Measurements from ENCODE around the gene DDX3X. TPM values are rescaled to one million over a fixed set of nuclear protein-coding genes. Genes with fewer than 3 reads are reported as not detected.

Gene DDX3X
- polyA plus RNA-seq, 3 donors = 165 to 280 (median 200) TPM

GRCh38 chrX:41407816-41408215 lies 73.9 kb downstream of the DDX3X start:
- no peaks in the 10 kb centered on the region for H3K36me3 Mint-ChIP-seq

GRCh38 chrX:41408576-41408975 lies 74.6 kb downstream of the DDX3X start:
- no peak for TF ChIP-seq CTCF (IDR thresholded peaks at IDR 0.05)
- Mint-ChIP-seq H3K27ac (no peak overlapping the region), H3K27me3 (ENCODE audit: low read depth in 3 of 3) (peaks cover 0 to 27% (median 1%) of the 10 kb centered on the region in 3 donors), H3K4me1 (peaks cover 7% of the 10 kb centered on the region), H3K9me3 (peaks cover 0 to 6% (median 0%) of the 10 kb centered on the region in 7 donors), H3K36me3 (no peaks in the 10 kb centered on the region), H3K4me3 (no peak overlapping the region)
- intact Hi-C loops (cut with micrococcal nuclease) = no loop called here
- Histone ChIP-seq H3K9ac (ENCODE audit: insufficient read depth, low read length, poor library complexity, severe bottlenecking) (no peak overlapping the region), H3K4me1 (ENCODE audit: control insufficient read depth in 1 of 2, insufficient read depth in 2 of 2, low read length in 2 of 2) (peaks cover 8% of the 10 kb centered on the region in 2 donors), H3K27me3 (ENCODE audit: control insufficient read depth in 2 of 2, insufficient read depth in 2 of 2, low read length in 2 of 2) (no peaks in the 10 kb centered on the region), H3K79me2 (ENCODE audit: insufficient read depth, low read length) (no peaks in the 10 kb centered on the region), H2AFZ (ENCODE audit: insufficient read depth, low read depth, low read length, poor library complexity, severe bottlenecking) (no peak overlapping the region), H3K4me3 (replicated peaks in 1 of 3; ENCODE audit: low read depth in 2 of 3, low read length in 3 of 3) (no peak overlapping the region), H3K9me3 (replicated peaks in 1 of 2; ENCODE audit: control insufficient read depth in 1 of 2, insufficient read depth in 1 of 2, low read length in 2 of 2) (no peaks in the 10 kb centered on the region), H4K20me1 (ENCODE audit: insufficient read depth, low read length) (no peaks in the 10 kb centered on the region), H3K36me3 (replicated peaks in 1 of 2; ENCODE audit: control insufficient read depth in 1 of 2, insufficient read depth in 2 of 2, low read length in 2 of 2) (no peaks in the 10 kb centered on the region), H3K4me2 (replicated peaks; ENCODE audit: extremely low read depth, low read length, poor library complexity, severe bottlenecking) (no peak overlapping the region), H3K27ac (ENCODE audit: low read depth in 1 of 2, low read length in 2 of 2) (no peak overlapping the region)
- DNase-seq = no peak
- 100% methylated on average over 4 of the region's 9 CpGs for WGBS (ENCODE audit: insufficient coverage)

More at GRCh38 chrX:41407816-41408215, 73.9 kb downstream of the DDX3X start:
- 100% methylated on average over 1 of the region's 4 CpGs for WGBS (ENCODE audit: insufficient coverage)
- intact Hi-C loops (cut with micrococcal nuclease) = no loop called here
- Histone ChIP-seq H2AFZ (ENCODE audit: insufficient read depth, low read depth, low read length, poor library complexity, severe bottlenecking) (no peak overlapping the region), H3K4me2 (replicated peaks; ENCODE audit: extremely low read depth, low read length, poor library complexity, severe bottlenecking) (no peak overlapping the region), H3K27me3 (ENCODE audit: control insufficient read depth in 2 of 2, insufficient read depth in 2 of 2, low read length in 2 of 2) (no peaks in the 10 kb centered on the region), H3K4me1 (ENCODE audit: control insufficient read depth in 1 of 2, insufficient read depth in 2 of 2, low read length in 2 of 2) (peaks cover 8% of the 10 kb centered on the region in 2 donors), H3K79me2 (ENCODE audit: insufficient read depth, low read length) (no peaks in the 10 kb centered on the region), H4K20me1 (ENCODE audit: insufficient read depth, low read length) (no peaks in the 10 kb centered on the region), H3K36me3 (replicated peaks in 1 of 2; ENCODE audit: control insufficient read depth in 1 of 2, insufficient read depth in 2 of 2, low read length in 2 of 2) (no peaks in the 10 kb centered on the region), H3K9ac (ENCODE audit: insufficient read depth, low read length, poor library complexity, severe bottlenecking) (no peak overlapping the region), H3K9me3 (replicated peaks in 1 of 2; ENCODE audit: control insufficient read depth in 1 of 2, insufficient read depth in 1 of 2, low read length in 2 of 2) (no peaks in the 10 kb centered on the region), H3K4me3 (replicated peaks in 1 of 3; ENCODE audit: low read depth in 2 of 3, low read length in 3 of 3) (no peak overlapping the region), H3K27ac (ENCODE audit: low read depth in 1 of 2, low read length in 2 of 2) (no peak overlapping the region)
- DNase-seq = no peak
- H3K9me3 Mint-ChIP-seq = peaks cover 0 to 6% (median 0%) of the 10 kb centered on the region in 7 donors
- no peak for TF ChIP-seq CTCF (IDR thresholded peaks at IDR 0.05)
- H3K27me3 Mint-ChIP-seq (ENCODE audit: low read depth in 3 of 3) = peaks cover 0 to 24% (median 1%) of the 10 kb centered on the region in 3 donors
- no peak overlapping the region for H3K27ac Mint-ChIP-seq
- no peak overlapping the region for H3K4me3 Mint-ChIP-seq
- H3K4me1 Mint-ChIP-seq = peaks cover 7% of the 10 kb centered on the region
